OCI-LY7 (cell line): ENCODE data around the gene RAB30. TPM values are rescaled to one million over a fixed set of nuclear protein-coding genes. Genes with fewer than 3 reads are reported as not detected.

Source experiments
- BruUV-seq: library from RNA; stranded (reverse); fragments of 400-500 nt; replicated peaks from 2 replicates; lab custom pipeline; 2021; lab: Mats Ljungman, UMichigan
- CTCF ChIA-PET: fragments of 300-600 bp; sonication (Branson Sonifier 250); formaldehyde crosslinking; loops from one replicate; lab custom pipeline; 2022; ENCODE audit warnings: antibody characterized with exemption; ENCODE audit not compliant: unreplicated experiment; lab: Charles Lee
- POLR2A ChIA-PET: fragments of 300-600 bp; sonication (Branson Sonifier 250); formaldehyde crosslinking; loops from one replicate; lab custom pipeline; 2022; ENCODE audit warnings: antibody characterized with exemption; lab: Charles Lee
- DNase-seq: peaks from one replicate; pipeline ENCODE4 v3.0.0-alpha.2; 2015; ENCODE audit warnings: low spot score
- H2AFZ ChIP-seq: fragments of 200-600 bp; sonication (generic), shearing (Covaris generic); 2 replicates; pipeline ENCODE4 v1.6.1; 2014; ENCODE audit warnings: mild to moderate bottlenecking, antibody characterized with exemption, low read length, moderate library complexity
- H3K27ac ChIP-seq: fragments of 200-600 bp; sonication (generic); 2 replicates; pipeline ENCODE4 v1.5.1; 2014; ENCODE audit warnings: mixed run types, low read depth, mild to moderate bottlenecking, moderate library complexity, low read length, inconsistent platforms; ENCODE audit not compliant: poor library complexity, severe bottlenecking
- H3K36me3 ChIP-seq: fragments of 200-600 bp; sonication (generic); 2 replicates; pipeline ENCODE4 v1.6.1; 2014; ENCODE audit warnings: mild to moderate bottlenecking, antibody characterized with exemption, low read length, moderate library complexity, mixed read lengths; ENCODE audit not compliant: insufficient read depth
- H3K4me1 ChIP-seq: fragments of 200-600 bp; sonication (generic); 2 replicates; pipeline ENCODE4 v1.5.1; 2014; ENCODE audit warnings: mild to moderate bottlenecking, low read length; ENCODE audit not compliant: insufficient read depth, poor library complexity, severe bottlenecking
- H3K4me2 ChIP-seq: fragments of 200-600 bp; sonication (generic); 2 replicates; pipeline ENCODE4 v1.6.1; 2014; ENCODE audit warnings: mild to moderate bottlenecking, low read length
- H3K4me3 ChIP-seq: fragments of 200-600 bp; sonication (generic); 2 replicates; pipeline ENCODE4 v1.5.1; 2014; ENCODE audit warnings: mild to moderate bottlenecking, low read depth, low read length; ENCODE audit not compliant: poor library complexity, severe bottlenecking
- H3K79me2 ChIP-seq: fragments of 200-600 bp; sonication (generic); 2 replicates; pipeline ENCODE4 v1.6.1; 2016; ENCODE audit warnings: low read depth, mild to moderate bottlenecking, low read length, moderate library complexity, mixed read lengths; ENCODE audit not compliant: insufficient read depth
- H3K9me2 ChIP-seq: fragments of 200-600 bp; sonication (generic); 2 replicates; pipeline ENCODE4 v1.6.1; 2016; ENCODE audit warnings: mild to moderate bottlenecking, low read length, mixed read lengths; ENCODE audit not compliant: insufficient read depth
- H3K9me3 ChIP-seq: fragments of 200-600 bp; sonication (generic); 2 replicates; pipeline ENCODE4 v1.6.1; 2014; ENCODE audit warnings: mild to moderate bottlenecking, mixed run types, low read length, mixed read lengths
- H4K20me1 ChIP-seq: fragments of 200-600 bp; sonication (generic); 2 replicates; pipeline ENCODE4 v1.6.1; 2014; ENCODE audit warnings: mild to moderate bottlenecking, antibody characterized with exemption, low read length, moderate library complexity, mixed read lengths; ENCODE audit not compliant: insufficient read depth
- EZH2phosphoT487 ChIP-seq: fragments of 200-600 bp; sonication (generic); IDR thresholded peaks from 2 replicates; pipeline ENCODE4 v1.6.1; 2018; ENCODE audit warnings: low read depth, borderline replicate concordance, mild to moderate bottlenecking, mixed run types, antibody characterized with exemption, low read length, moderate library complexity, mixed read lengths
- intact Hi-C: fragments of 100-400 bp; cut with micrococcal nuclease; formaldehyde crosslinking; loops from one replicate; pipeline ENCODE4 v1.10.0; 2022; ENCODE audit not compliant: unreplicated experiment
- total RNA-seq, 2 experiments: library from RNA; depleted of rRNA in 1 of 2; stranded (reverse); fragments of >200 nt in 1 of 2; shearing (Covaris generic) in 1 of 2; gene quantifications; 2 replicates each; pipeline ENCODE4 v1.2.3, GENCODE V29; 2014 to 2022
- TF ChIP-seq, protein P1 (sequence below): fragments of 200-600 bp; sonication (generic); conservative IDR thresholded peaks from 2 replicates; pipeline ENCODE4 v1.5.1; 2014; ENCODE audit warnings: mild to moderate bottlenecking, antibody characterized with exemption, low read length, moderate library complexity, mixed read lengths

The RAB30 gene
- total RNA-seq, 2 experiments from 2014 or later, result 33.3 to 132 TPM

DNA sequence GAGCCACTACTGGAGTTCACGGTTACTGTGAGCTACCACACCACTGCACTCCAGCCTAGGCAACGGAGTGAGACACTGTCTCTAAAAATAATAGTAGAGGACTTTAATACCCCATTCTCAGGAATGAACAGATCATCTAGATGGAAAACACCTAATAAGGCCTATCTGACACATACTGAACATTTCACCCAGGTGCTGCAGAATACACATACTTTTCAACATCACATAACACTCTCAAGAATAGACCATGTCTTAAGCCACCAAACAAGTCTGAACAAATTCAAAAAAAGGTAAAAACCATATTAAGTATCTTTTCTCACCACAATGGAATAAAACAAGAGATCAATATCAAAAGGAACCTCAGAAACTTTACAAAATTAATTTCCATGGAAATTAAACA lies 132.2 kb downstream of the RAB30 start:
- Histone ChIP-seq H3K9me2 (no peaks in the 10 kb centered on the region), H3K4me1 (no peaks in the 10 kb centered on the region), H3K4me2 (no peak overlapping the region), H2AFZ (no peak overlapping the region), H3K27ac (no peak overlapping the region), H3K9me3 (peaks cover 14% of the 10 kb centered on the region; the same call in 1 of the 2 replicates), H3K36me3 (peaks cover 31% of the 10 kb centered on the region), H3K4me3 (no peak overlapping the region), H4K20me1 (no peaks in the 10 kb centered on the region), H3K79me2 (no peaks in the 10 kb centered on the region)
- intact Hi-C loops, result no loop called here
- TF ChIP-seq EZH2phosphoT487, result no peak
- TF ChIP-seq, protein P1, sequence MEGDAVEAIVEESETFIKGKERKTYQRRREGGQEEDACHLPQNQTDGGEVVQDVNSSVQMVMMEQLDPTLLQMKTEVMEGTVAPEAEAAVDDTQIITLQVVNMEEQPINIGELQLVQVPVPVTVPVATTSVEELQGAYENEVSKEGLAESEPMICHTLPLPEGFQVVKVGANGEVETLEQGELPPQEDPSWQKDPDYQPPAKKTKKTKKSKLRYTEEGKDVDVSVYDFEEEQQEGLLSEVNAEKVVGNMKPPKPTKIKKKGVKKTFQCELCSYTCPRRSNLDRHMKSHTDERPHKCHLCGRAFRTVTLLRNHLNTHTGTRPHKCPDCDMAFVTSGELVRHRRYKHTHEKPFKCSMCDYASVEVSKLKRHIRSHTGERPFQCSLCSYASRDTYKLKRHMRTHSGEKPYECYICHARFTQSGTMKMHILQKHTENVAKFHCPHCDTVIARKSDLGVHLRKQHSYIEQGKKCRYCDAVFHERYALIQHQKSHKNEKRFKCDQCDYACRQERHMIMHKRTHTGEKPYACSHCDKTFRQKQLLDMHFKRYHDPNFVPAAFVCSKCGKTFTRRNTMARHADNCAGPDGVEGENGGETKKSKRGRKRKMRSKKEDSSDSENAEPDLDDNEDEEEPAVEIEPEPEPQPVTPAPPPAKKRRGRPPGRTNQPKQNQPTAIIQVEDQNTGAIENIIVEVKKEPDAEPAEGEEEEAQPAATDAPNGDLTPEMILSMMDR, result no peak
- POLR2A ChIA-PET, result interaction anchor here (0.8 to 1.5 kb wide), 4 partner anchors 9 to 35 kb away, joined by 3 to 7 read pairs (median 5); no protein-coding TSS in a partner anchor
- BruUV-seq, result no TSS peak
- CTCF ChIA-PET, result no interaction called here
- DNase-seq, result no peak

DNA sequence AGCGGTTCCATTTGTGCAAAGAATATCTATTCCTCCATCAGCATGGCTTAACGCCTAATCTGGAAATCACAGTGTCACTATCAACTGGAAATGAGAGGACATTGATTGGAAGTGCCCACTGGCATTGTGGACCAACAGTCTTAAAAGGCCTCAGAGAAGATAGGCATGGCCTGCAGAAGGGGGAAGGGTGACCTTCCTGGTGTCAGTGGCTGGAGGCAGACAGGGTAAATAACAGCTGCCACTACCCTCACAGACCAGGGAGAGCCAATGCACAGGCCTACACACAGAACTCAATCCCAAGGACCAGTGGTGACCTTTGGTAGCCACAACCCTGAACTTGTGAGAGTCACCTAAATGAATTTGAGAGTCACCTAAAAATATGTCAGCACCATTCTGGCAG lies 134.1 kb downstream of the RAB30 start:
- Histone ChIP-seq H4K20me1 (no peaks in the 10 kb centered on the region), H3K36me3 (peaks cover 50% of the 10 kb centered on the region), H3K9me3 (peaks cover 14% of the 10 kb centered on the region; the same call in 1 of the 2 replicates), H3K27ac (no peak overlapping the region), H3K4me3 (no peak overlapping the region), H3K79me2 (no peaks in the 10 kb centered on the region), H3K9me2 (no peaks in the 10 kb centered on the region), H2AFZ (no peak overlapping the region), H3K4me2 (no peak overlapping the region), H3K4me1 (peaks cover 5% of the 10 kb centered on the region)
- CTCF ChIA-PET, result no interaction called here
- no peak for TF ChIP-seq EZH2phosphoT487
- TF ChIP-seq, protein P1, result no peak
- intact Hi-C loops, result no loop called here
- POLR2A ChIA-PET, result interaction anchor here (0.9 kb wide), 1 partner anchor 219 kb away, joined by 3 read pairs; the partner anchor contains the start of gene PCF11
- no TSS peak for BruUV-seq
- DNase-seq, result no peak

DNA sequence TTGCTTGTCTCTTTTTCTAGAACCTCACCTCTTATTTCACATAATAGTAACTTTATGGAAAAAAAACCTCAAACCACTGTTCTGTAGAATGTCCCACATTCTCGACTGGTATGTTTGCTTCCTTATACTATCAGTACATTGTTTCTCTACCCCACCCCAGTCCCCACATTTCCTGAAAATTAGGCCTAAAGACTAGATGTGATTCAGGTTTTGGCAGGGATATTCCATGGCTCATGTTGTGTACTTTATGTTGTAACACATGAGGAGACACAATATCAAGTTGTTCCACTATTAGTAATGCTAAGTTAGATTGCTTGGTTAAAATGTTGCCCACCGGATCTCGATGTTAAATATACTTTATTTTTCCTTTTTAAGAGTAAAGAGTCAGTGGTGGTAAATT lies 135.4 kb downstream of the RAB30 start:
- TF ChIP-seq, protein P1, result no peak
- TF ChIP-seq EZH2phosphoT487, result no peak
- no peak overlapping the region for H2AFZ ChIP-seq
- CTCF ChIA-PET, result no interaction called here
- H3K9me3 ChIP-seq, result peaks cover 4% of the 10 kb centered on the region; the same call in 1 of the 2 replicates
- POLR2A ChIA-PET, result interaction anchor here (0.6 to 0.8 kb wide), 2 partner anchors 184 to 1917 kb away, joined by 3 to 5 read pairs; no protein-coding TSS in a partner anchor
- no peaks in the 10 kb centered on the region for H3K79me2 ChIP-seq
- DNase-seq, result no peak
- H3K4me1 ChIP-seq, result peaks cover 18% of the 10 kb centered on the region
- BruUV-seq, result no TSS peak
- no peak overlapping the region for H3K27ac ChIP-seq
- H3K36me3 ChIP-seq, result peaks cover 63% of the 10 kb centered on the region
- H4K20me1 ChIP-seq, result no peaks in the 10 kb centered on the region
- no peak overlapping the region for H3K4me2 ChIP-seq
- H3K4me3 ChIP-seq, result no peak overlapping the region
- intact Hi-C loops, result no loop called here
- H3K9me2 ChIP-seq, result no peaks in the 10 kb centered on the region
